Sciatic nerve (tissue), 2 donors: ENCODE data around the gene ATG2A. TPM values are rescaled to one million over a fixed set of nuclear protein-coding genes. Genes with fewer than 3 reads are reported as not detected.

Source experiments
- ATAC-seq: fragments of 200-7000 bp; cut with Tn5 transposase; one replicate; pipeline ENCODE4 v1.9.1; 2020; ENCODE audit warnings: mild to moderate bottlenecking, moderate library complexity
- DNase-seq: peaks from one replicate; pipeline ENCODE4 v3.0.0-alpha.2; 2020; ENCODE audit warnings: low spot score
- intact Hi-C: fragments of 100-400 bp; cut with DNase I; formaldehyde crosslinking; loops from one replicate; pipeline ENCODE4 v1.14.2; 2022
- total RNA-seq: library from RNA; stranded (reverse); fragmentation: NEBNext Ultra II Directional; extraction: Animal tissue kit (Norgen Biotek cat#: 25700); gene quantifications from one replicate; pipeline ENCODE4 v1.2.1, GENCODE V29; 2021
- donor health status: DM: no; HTN: no; CAD: no.
- donor health status: DM: no; HTN: no; CAD: no.

The ATG2A gene
- total RNA-seq, 1 donor from 2014 or later: 28.0 TPM

DNA sequence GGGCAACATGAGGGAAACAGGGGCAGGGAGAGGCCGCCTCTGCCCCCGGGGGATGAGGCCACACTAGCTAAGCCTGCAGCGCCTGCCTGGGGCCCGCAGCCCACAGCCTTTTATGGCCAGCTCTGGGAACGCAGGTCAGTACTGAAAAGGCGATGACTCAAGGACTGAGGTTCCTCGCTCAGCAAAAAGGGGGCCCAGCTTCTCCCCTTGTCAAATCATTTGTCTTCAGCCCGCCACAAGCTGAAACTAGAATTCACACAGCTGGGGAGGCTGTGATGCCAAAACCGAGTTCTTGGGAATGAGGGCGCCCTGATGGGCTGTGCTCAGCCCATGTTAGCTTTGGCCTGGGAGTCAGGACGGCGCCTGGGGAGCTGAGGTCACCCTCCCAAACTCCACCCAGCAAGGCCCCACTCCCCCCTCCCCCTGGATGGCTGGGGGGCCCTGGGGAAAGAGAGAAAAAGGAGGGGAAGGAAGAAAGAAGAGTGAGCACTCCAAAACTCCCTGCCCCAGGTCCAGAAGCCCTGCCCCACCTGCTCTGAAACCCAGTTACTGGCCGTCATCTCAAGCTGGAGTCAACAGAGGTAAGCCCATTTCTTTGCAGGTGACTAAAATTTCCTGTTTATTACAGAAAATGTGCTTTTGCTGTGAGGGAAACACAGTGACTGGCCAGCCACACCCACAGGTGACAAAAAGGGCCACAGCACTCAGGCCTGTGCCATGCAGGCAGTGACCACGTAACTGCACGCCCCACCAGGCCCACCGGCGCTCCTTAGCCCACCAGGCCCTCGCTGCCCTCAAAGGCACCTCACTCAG, 52.3 kb downstream of the ATG2A start:
- ATAC-seq (peak; percentile 88), DNase-seq (no peak)
- intact Hi-C loops: no loop called here

DNA sequence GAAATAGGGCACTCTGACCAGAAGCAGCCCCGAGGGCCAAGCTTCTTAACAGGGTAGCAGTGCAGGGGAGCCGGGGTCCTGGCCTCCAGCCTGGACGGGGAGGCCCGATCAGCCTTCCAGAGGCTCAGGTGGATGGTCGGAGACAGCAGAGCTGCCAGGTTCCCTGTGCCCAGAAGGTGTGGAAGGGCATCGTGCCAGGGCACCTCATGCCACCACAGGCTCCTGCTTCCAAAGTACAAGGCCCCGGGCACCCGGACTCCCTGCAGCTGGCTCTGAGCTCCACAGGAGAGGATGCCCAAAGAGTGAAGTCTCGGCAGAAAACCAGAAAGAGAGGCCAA, 52.9 kb downstream of the ATG2A start:
- intact Hi-C loops: no loop called here
- ATAC-seq: peak; percentile 29
- no peak for DNase-seq

DNA sequence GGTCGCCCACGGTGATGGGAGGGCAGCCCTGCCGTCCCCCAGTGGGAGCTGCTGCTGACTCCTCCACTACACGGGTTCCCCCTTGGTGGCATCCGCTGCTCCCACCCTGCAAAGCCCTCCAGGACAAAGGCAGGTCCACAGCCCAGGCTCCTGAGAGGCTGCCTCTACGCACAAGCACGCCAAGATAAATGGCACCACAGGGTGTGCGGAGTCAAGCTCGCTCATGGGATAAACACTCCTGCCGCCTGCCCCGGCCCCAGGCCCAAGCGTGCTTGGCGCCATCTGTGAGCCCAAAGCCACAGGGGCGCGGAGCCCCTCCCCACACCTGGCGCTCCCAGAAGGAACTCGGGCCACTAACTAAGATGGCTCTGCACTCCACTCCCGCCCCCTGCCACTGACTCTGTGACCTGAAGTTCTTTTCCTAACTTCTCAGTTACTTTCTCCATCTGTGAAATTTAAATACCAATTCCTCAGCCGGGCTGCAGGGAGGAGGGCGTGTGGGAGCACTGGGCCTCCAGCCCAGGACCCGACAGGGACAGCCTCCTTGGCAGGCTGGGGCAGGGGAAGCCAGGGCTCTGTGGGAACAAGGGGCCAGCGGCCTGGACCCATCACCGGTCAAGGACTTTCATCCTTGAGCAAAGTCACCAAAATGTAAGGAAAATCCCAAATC, 53.5 kb downstream of the ATG2A start:
- intact Hi-C loops: no loop called here
- no peak for DNase-seq

DNA sequence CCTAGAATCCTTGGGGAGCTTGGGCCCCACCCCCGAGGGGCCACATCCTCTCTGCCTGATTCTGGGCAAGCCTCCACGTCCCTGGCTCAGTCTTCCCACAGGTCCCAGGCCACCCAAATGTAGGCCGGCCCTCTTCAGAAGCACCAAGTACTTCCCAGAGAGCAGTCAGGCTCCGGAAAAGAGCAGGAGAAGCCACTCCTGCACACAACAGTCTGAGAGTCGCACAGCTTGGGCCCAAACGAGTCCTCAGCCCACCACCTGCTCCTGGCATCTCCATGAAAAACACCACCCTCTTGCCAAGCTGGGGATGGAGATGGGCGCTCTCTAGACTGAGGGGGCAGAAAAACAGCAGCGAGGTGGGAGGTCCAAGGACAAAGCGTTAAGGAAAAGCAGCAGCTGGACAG, 54.0 kb downstream of the ATG2A start:
- peak; percentile 5 for ATAC-seq

More for the DNA sequence above, 53.5 kb downstream of the ATG2A start:
- ATAC-seq: peak; percentile 63

DNA sequence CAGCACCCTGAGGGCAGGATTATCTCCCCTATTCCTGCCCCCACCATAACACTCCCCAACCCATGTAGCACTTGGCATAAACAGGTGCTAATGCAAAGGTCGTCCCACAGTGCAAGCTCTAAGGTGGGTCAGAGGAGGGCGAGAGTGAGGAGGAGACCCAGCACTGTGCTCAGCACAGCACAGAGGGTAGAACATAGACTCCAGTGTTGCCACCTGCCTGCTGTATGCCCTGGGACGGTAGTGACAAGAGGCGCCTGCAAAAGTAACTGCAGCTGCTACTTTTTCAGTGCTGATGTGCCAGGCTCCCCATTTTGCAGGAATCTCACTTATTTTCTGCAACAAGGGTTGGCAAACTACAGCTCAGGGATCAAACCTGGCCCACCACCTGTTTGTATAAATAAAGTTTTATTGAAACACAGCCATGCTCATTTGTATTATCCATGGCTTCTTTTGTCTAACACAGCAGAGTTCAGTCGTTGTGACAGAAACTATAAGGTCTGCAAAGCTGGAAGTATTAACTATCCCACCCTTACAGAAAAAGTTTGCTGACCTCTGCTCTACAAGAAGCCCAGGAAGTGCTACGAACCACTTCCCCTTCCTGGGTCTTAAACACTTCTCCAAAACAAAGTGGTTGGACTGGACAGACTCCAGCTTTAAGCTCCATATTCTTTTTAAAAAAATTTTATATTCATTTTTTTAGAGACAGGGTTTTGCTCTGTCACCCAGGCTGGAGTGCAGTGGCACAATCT, 55.6 kb downstream of the ATG2A start:
- no peak for DNase-seq
- ATAC-seq: no peak
- intact Hi-C loops: no loop called here

More for the DNA sequence above, 54.0 kb downstream of the ATG2A start:
- intact Hi-C loops: no loop called here
- no peak for DNase-seq

DNA sequence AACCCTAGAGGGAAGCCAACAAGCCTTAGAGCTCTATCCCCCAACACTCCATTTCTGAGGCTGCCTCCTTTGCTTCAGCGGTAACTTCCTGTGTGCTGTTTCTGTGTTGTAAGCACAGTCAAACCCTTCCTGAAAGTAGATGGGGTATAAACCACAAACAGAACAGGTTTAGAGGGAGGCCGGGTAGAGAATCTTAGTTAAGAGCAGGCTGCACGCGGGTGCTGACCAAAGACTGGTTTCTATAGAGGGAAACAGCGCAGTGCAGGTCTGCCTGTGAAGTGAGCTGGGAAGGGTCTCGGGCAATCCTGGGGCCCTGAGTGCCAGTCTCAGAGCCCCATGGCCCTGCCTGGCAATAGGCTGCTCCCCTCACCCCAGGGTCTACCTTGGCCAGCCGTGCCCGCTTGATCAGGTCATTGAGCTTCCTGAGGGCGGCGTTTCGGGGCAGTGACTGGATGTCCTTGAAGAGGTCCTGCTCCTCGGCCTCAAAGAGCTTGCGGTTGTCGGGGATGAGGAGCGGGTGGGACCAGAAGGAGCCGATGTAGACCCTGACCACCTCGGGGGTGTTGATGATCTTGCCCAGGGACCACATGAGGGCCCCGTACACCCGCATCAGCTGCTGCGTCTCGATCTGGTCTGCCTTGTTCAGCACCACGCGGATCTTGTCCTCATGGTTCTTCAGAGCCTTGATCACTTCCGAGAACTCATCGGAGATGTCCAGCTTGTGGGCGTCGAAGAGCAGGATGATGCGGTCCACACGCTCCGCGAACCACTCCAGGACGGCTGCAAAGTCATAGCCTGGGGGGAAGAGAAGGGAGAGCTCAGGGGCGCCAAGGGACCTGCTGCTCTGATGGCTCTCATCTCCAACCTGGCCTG, 57.2 kb downstream of the ATG2A start:
- intact Hi-C loops: no loop called here
- DNase-seq (no peak), ATAC-seq (no peak)

DNA sequence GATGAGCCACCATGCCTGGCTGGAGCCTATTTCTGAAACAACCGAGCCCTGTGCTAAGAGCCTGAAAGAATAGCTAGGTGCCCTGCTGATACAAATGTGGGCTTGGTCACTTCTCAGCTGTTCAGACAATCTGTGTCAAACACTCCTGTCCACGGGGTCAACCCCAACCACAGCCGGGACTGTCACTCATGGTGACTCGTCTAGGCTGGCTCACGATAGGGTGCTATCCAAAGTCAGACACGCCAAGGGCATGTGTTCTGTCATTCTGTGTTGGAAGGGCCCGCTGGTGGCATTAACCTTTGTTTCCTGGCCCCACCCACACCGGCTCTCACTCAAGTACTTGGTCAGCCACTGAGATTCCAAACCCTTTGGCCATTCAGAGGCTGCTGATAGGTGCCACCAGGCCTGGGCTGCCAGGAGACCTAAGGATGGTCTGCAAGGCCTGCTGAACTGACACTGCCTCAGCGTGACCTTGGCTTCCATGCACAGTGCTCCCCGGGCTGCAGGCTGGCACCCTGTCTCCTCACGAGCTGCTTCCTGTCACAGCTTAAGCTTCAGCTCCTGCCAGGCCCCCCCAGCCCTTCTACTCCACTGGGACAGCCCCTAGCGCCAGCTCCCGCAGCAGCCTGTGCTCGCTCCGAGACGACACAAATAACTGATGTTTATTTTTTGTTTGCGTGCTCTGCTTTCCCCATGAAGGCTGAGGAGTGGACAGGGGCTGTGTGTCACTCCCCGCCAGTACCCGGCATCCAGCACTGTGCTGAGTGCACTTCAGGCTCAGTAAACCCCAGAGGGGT, 58.3 kb downstream of the ATG2A start:
- ATAC-seq (no peak), DNase-seq (no peak)
- intact Hi-C loops: no loop called here

DNA sequence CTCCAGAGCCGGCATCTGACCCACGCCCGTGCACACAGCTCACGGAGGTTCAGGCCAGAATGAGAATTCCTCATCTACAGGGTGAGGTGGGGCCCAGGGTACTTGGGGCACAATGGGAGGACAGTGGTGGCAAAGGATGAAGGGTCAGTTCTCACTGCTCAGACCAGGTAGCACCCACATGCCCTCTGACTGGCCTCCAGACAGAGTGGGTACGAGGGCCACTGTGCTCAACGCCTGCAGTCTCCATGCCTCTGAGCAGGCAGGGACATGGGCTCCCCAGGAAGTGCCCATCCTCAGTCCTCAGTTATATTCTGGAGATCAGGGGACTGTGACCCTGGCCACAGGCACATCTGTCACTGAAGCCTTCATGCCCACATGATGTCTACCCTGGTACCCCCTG, 59.5 kb downstream of the ATG2A start:
- DNase-seq: no peak
- ATAC-seq: no peak
- intact Hi-C loops: no loop called here

DNA sequence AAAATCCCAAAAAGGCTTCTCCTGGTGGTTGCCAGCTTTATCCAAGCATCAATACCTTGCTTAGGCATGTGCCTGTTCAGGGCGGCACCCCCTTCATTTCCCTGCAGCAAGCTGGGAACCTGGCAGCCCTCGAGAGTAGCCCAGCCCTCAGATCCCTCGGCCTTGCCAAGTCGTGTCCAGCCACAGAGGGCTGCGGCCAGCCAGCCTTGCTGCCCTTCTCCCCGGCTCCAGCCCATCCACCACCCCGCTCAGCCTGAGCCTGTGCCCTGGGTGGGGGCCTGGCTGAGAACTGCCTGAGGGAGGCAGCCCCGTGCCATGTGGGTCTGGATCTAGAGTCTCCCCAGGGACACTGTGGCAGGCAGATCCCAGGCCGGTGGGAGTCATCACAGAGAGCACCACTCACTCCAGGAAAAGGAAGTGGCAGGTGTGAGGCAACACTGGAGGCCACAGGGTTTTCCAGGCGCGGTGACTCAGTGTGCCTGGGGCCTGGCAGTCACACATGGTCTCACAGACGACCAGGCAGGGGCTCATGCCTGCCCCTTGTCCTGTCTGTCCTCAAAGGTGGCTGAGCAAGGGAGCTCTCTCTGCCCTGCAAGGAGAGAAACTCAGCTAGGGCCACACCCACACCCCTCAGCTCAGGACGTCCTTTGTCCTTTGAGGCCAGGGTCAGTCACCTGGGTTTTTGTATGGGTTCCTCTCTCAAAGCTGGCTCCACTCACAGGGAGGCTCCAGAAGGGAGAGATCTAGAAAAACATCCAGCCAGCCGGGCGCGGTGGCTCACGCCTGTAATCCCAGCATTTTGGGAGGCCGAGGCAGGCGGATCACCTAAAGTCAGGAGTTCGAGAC, 60.4 kb downstream of the ATG2A start:
- ATAC-seq (peak; percentile 39), DNase-seq (no peak)
- intact Hi-C loops: no loop called here

DNA sequence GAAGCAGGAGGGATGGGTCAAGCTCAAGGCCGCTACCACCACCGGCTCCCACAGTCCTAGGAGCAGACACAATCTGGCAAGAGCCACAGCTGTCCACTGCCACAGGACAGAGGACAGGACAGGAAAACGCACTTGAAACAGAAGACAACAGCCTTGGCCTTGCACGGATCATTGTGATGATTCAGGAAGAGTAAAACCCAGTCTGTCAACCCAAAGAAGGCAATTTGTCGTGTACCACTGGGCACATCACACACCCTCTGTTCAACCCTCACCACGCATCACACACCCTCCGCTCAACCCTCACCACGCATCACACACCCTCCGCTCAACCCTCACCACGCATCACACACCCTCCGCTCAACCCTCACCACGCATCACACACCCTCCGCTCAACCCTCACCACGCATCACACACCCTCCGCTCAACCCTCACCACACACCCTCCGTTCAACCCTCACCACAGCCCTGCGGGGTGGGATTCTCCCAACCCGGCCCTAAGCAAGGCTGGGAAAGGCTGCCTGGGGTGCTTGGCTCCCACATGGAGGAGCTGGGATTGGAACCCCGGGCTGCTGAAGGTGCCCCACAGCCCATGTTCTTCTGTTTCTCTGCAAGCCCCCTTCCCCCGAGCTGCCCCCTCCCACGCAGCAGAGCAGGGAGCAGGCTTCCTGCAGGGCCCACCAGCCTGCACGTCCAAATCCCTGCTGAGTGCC, 61.3 kb downstream of the ATG2A start:
- DNase-seq (no peak), ATAC-seq (no peak)
- intact Hi-C loops: no loop called here

DNA sequence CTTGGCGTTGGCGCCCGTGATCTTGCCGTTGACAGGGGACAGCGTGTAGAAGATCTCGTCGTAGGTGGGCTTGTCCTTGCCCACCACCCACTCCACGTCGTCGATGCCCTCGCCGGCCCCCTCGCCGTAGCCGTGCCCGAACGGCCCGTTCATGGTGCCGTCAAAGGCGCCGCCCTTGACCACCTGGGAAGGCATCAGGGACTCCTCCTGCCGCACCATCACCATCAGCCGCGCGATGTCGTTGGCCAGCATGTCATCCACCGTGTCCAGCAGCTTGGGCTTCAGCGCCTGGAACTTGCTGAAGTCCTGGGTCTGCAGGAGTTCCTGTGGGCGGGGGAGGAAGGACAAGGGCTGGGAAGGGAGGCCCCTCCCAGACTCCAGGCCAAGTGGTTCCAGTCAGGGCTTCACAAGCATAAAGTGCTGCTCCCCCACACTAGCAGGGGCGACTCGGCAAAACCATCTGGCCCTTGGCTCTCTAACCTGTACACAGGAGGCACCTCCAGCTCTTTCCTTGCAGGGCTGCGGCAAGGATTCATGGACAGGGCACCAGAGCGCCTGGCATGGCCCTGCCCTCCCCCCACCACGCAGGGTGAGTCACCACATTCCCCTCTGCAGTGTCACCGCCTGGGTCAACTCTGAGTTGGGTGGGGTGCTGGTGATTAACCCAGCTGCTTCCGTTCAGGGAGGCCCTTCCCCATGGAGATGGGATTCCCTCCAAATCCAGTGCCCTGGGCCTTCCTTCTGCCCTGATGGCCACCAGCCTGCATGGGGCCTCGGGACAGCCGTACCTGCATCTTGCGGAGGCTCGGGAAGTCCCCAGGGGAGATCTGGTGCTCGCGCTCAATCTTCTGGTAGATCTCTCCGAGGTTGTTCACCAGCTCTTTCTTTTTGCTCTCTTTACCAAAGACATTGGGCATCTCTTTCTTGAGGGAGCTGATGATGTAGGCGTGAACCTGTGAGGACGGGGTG, 62.2 kb downstream of the ATG2A start:
- peak; percentile 62 for ATAC-seq
- no peak for DNase-seq
- intact Hi-C loops: no loop called here

DNA sequence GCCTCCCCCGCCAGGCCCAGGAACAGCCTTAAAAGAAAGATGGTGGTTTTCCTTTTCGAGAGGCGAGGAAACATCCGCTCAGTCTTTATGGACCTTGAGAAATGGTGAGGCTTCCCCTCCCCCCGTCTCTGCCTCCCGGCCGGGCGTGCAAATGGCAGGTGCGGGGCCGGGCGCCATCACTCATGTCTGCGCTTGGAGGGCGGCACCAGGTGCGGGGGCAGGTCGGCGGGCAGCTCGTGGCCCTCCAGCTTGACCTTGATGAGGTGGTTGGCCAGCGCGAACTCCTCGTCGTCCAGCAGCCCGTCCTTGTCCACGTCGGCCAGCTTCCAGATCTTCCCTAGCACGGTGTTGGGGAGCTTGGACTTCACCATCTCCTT, 62.9 kb downstream of the ATG2A start:
- DNase-seq: no peak
- ATAC-seq: no peak
- intact Hi-C loops: no loop called here

DNA sequence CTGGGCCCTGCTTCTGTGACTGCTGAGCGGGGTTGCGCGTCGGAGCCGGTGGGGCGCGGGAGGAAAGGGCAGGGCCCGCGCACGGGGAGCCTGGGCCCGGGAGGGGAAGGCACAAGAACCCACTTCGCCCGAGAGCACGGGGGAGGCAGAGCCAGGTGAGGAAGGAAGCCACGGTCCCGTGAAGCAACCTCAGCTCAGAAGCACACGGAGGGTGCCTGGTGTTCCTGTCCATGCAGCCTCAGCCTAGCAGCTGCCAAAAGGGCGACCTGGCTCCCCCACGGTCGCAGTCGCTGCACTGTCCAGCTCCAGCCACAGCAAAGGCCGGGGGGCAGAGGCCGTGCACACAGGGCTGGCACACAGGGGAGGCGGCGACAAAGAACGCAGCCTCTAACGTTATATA, 63.3 kb downstream of the ATG2A start:
- ATAC-seq (no peak), DNase-seq (no peak)
- intact Hi-C loops: no loop called here

DNA sequence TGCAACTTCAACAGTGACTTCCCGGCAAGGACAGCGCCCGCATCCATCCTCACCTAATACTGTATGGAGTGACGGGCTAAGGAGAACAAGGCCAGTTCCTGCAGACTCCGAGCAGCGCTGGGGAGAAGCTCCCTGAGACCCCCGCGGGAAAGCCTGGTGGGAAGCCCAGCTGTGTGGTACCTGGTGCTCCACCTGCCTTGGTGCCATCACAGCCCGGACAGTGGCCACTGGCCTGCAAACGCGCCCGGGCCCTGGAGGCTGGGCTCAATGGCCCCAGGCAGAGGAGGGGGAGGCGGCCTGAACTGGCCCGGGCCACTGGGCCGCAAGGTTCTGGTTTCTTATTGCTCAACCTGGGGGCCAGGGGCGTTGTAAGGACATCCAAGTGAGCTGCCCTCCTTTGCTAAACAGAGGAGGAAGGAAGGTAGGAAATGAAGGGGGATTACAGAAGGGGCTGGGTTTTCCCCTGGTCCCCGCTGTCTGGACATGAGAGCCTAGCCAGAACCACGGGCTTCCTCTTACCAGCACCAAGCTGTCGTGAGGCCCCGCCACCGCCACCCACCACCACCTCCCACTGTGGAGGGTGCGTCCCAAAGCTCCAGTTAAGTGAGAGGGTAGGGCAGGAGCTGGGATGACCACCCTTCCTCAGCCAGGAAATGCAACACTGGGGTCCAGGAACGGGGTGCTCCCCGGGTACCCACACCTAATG, 64.1 kb downstream of the ATG2A start:
- no peak for DNase-seq
- intact Hi-C loops: no loop called here
- no peak for ATAC-seq

DNA sequence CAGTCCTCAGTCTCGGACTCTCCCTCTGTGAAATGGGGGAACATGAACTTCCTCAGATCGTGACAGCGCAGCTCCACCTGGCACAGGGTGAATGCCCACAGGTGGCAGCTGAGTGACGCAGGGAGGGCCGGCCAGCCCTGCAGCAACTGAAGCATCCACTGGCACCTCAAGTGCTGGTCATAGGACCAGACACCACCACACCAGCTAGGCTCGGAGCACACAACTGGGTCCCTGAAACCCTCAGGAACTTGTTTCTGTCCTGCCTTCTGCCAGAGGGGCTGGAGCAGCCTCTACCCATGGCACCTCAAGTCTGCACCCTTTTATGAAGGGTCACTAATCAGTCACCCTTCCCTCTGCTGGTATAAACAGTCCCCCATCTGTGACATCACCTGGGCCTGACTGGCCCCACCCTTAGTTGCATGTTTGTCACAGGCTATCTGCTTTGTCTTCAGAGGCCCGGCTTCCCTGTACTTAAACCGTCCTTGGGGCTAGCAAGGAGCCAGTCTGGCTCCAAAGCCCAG, 65.1 kb downstream of the ATG2A start:
- intact Hi-C loops: no loop called here
- ATAC-seq (no peak), DNase-seq (no peak)
